H1 (cell line): ENCODE results near the gene RHOV. TPM values are rescaled to one million over a fixed set of nuclear protein-coding genes. Genes with fewer than 3 reads are reported as not detected.

Experiments
- CBX8 ChIP-seq: fragments of 300-800, 300-1000 bp; sonication (generic); IDR thresholded peaks from 2 replicates; pipeline ENCODE4 v1.7.1; 2016; ENCODE audit warnings: low read depth, low read length, borderline replicate concordance
- E2F6 ChIP-seq: IDR thresholded peaks from 2 replicates; pipeline ENCODE4 v1.6.1; 2012; ENCODE audit warnings: inconsistent platforms
- EGR1 ChIP-seq: IDR thresholded peaks from 2 replicates; pipeline ENCODE4 v1.6.1; 2011; ENCODE audit warnings: low read depth, low read length, borderline replicate concordance
- GABPA ChIP-seq: IDR thresholded peaks from 2 replicates; pipeline ENCODE4 v1.6.1; 2011; ENCODE audit warnings: mild to moderate bottlenecking, low read length, moderate library complexity, borderline replicate concordance; ENCODE audit not compliant: insufficient read depth
- HDAC6 ChIP-seq: IDR thresholded peaks from one replicate; pipeline ENCODE4 v1.7.1; 2012; ENCODE audit warnings: low read depth, mild to moderate bottlenecking, inconsistent platforms, low read length, moderate library complexity
- KDM4A ChIP-seq: IDR thresholded peaks from one replicate; pipeline ENCODE4 v1.7.1; 2012; ENCODE audit warnings: low read depth, mild to moderate bottlenecking, moderate library complexity, low read length, inconsistent platforms; ENCODE audit not compliant: severe bottlenecking
- POLR2A ChIP-seq, 2 experiments: IDR thresholded peaks; 1 replicate in 1 of 2; 2 replicates in 1 of 2; pipeline ENCODE4 v1.6.1; 2011; ENCODE audit warnings: low read depth in 2 of 2, low read length in 2 of 2, mild to moderate bottlenecking in 2 of 2; ENCODE audit errors: control extremely low read depth in 1 of 2
- POLR2AphosphoS5 ChIP-seq: IDR thresholded peaks from 2 replicates; pipeline ENCODE4 v1.6.1; 2011; ENCODE audit warnings: low read depth, low read length
- RXRA ChIP-seq: IDR thresholded peaks from 2 replicates; pipeline ENCODE4 v1.6.1; 2011; ENCODE audit warnings: low read depth, mild to moderate bottlenecking, low read length, moderate library complexity; ENCODE audit not compliant: insufficient read depth
- TAF7 ChIP-seq: optimal IDR thresholded peaks from 2 replicates; pipeline ENCODE3; 2011; ENCODE audit warnings: low read depth, mild to moderate bottlenecking, inconsistent platforms, low read length, moderate library complexity, borderline replicate concordance
- TCF12 ChIP-seq: IDR thresholded peaks from 2 replicates; pipeline ENCODE4 v1.6.1; 2011; ENCODE audit warnings: low read depth, mild to moderate bottlenecking, low read length
- polyA plus RNA-seq, 7 experiments: library from polyadenylated mRNA; depleted of rRNA in 3 of 7; stranded (reverse) in 5 of 7; unstranded in 2 of 7; fragments of >200 nt in 5 of 7; fragments of 200-250 nt in 2 of 7; gene quantifications; 1 replicate in 5 of 7; 2 replicates in 1 of 7; 4 replicates in 1 of 7; pipeline versions ENCODE4 v1.2.1 to v1.2.3, GENCODE V29; 2011 to 2013; ENCODE audit warnings: missing spikeins in 2 of 7, mixed read lengths in 2 of 7
- total RNA-seq: library from RNA; stranded (reverse); fragmentation: NEBNext Ultra II Directional; extraction: Animal tissue kit (Norgen Biotek cat#: 25700); gene quantifications from 2 replicates; pipeline ENCODE4 v1.2.1, GENCODE V29; 2021
- TF ChIP-seq, protein P1 (sequence below): IDR thresholded peaks from 2 replicates; pipeline ENCODE4 v1.6.1; 2012; ENCODE audit warnings: low read length, inconsistent platforms

The RHOV gene
- total and polyA plus RNA-seq, 2 of the 8 experiments (the other 6 are each of a cell fraction or from before 2014, with no cell fraction given), result 1.5 to 2.7 TPM

DNA sequence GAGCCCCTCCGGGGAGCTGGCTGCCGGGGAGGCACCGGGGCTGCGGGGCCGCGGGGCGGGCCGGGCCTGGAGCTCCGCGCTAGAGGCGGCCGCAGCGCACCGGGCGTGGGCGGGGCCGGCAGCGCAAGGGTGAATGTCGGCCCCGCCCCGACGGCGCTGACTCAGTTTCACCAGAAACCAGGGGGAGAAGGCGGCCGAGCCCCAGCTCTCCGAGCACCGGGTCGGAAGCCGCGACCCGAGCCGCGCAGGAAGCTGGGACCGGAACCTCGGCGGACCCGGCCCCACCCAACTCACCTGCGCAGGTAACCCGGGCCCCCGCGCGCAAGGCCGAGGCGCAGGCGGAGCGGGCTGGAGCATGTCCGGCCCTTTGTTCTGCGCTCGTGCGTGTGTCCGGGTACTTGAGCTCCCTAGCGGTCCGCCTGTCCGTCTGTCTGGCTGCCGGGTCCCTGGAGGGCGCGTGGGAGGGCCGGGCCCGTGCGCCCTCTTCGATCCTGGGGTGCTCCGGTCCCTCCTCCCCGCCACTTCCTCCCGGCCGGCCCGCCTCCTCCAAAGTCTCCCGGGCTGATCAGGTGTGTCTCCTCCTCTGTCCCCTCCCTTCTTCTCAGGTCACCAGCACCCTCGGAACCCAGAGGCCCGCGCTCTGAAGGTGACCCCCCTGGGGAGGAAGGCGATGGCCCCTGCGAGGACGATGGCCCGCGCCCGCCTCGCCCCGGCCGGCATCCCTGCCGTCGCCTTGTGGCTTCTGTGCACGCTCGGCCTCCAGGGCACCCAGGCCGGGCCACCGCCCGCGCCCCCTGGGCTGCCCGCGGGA lies 29.9 kb downstream of the RHOV start, which contains the start of gene SPINT1 (continued):
- TF ChIP-seq POLR2AphosphoS5 (peak; percentile 70), RXRA (no peak), GABPA (0 out of 2 replicates have a peak, but pooled peaks have one; percentile 20), E2F6 (peak; percentile 38), POLR2A (IDR thresholded peaks at IDR 0.05; ENCODE audit: control extremely low read depth in 1 of 2, low read depth in 2 of 2, low read length in 2 of 2) (peak; percentile 36 to 81), KDM4A (peak; percentile 78), TAF7 (no peak), CBX8 (no peak), HDAC6 (no peak), EGR1 (no peak), TCF12 (no peak)
- TF ChIP-seq, protein P1, sequence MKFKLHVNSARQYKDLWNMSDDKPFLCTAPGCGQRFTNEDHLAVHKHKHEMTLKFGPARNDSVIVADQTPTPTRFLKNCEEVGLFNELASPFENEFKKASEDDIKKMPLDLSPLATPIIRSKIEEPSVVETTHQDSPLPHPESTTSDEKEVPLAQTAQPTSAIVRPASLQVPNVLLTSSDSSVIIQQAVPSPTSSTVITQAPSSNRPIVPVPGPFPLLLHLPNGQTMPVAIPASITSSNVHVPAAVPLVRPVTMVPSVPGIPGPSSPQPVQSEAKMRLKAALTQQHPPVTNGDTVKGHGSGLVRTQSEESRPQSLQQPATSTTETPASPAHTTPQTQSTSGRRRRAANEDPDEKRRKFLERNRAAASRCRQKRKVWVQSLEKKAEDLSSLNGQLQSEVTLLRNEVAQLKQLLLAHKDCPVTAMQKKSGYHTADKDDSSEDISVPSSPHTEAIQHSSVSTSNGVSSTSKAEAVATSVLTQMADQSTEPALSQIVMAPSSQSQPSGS, result 0 out of 2 replicates have a peak, but pooled peaks have one; percentile 22
